ACC112 (cell line): ENCODE results near the gene WWOX.

Source experiments
- H2AFZ ChIP-seq: fragments of 200-600 bp; sonication (generic); one replicate; pipeline ENCODE4 v1.6.0; 2017; ENCODE audit warnings: antibody characterized with exemption, low read length; ENCODE audit not compliant: unreplicated experiment
- H3K27ac ChIP-seq: fragments of 200-600 bp; sonication (generic); 2 replicates; pipeline ENCODE4 v1.5.1; 2014; ENCODE audit warnings: low read depth, mild to moderate bottlenecking, antibody characterized with exemption, low read length, moderate library complexity
- H3K27me3 ChIP-seq: fragments of 200-600 bp; sonication (generic); 2 replicates; pipeline ENCODE4 v1.6.1; 2014; ENCODE audit warnings: mild to moderate bottlenecking, antibody characterized with exemption, low read length, moderate library complexity, mixed read lengths; ENCODE audit not compliant: insufficient read depth
- H3K36me3 ChIP-seq: fragments of 200-600 bp; sonication (generic); 2 replicates; pipeline ENCODE4 v1.6.1; 2016; ENCODE audit warnings: mild to moderate bottlenecking, antibody characterized with exemption, low read length, moderate library complexity, mixed read lengths; ENCODE audit not compliant: insufficient read depth
- H3K4me1 ChIP-seq: fragments of 200-600 bp; sonication (generic); one replicate; pipeline ENCODE4 v1.6.1; 2016; ENCODE audit warnings: low read length, mixed read lengths; ENCODE audit not compliant: insufficient read depth, unreplicated experiment, control insufficient read depth
- H3K4me3 ChIP-seq: fragments of 200-600 bp; sonication (generic); 2 replicates; pipeline ENCODE4 v1.5.1; 2014; ENCODE audit warnings: mild to moderate bottlenecking, low read depth, low read length
- H3K79me2 ChIP-seq: fragments of 200-600 bp; sonication (generic); one replicate; pipeline ENCODE4 v1.6.0; 2016; ENCODE audit warnings: low read length; ENCODE audit not compliant: control insufficient read depth, unreplicated experiment, insufficient read depth

Gene WWOX

DNA sequence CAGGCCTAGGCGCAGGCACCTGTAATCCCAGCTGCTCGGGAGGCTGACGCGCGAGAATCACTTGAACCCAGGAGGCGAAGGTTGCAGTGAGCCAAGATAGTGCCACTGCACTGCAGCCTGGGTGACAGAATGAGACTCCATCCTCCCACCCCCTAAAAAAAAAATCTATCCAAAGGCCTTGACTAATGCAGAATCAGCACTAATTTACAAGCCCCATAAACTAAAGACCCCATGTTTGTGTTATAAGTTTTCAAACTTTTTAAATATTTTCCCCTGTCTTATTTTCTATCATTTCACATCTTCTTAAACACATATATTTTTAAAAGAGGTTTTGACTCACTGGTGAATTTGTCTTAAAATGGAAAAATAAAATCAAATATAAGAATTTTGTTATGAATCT is 713.1 kb downstream of the WWOX start:
- no peaks in the 10 kb centered on the region for H3K4me1 ChIP-seq
- H3K27me3 ChIP-seq: no peaks in the 10 kb centered on the region
- no peaks in the 10 kb centered on the region for H3K36me3 ChIP-seq
- no peak overlapping the region for H3K4me3 ChIP-seq
- H2AFZ ChIP-seq: no peak overlapping the region
- no peak overlapping the region for H3K27ac ChIP-seq
- H3K79me2 ChIP-seq: no peaks in the 10 kb centered on the region

DNA sequence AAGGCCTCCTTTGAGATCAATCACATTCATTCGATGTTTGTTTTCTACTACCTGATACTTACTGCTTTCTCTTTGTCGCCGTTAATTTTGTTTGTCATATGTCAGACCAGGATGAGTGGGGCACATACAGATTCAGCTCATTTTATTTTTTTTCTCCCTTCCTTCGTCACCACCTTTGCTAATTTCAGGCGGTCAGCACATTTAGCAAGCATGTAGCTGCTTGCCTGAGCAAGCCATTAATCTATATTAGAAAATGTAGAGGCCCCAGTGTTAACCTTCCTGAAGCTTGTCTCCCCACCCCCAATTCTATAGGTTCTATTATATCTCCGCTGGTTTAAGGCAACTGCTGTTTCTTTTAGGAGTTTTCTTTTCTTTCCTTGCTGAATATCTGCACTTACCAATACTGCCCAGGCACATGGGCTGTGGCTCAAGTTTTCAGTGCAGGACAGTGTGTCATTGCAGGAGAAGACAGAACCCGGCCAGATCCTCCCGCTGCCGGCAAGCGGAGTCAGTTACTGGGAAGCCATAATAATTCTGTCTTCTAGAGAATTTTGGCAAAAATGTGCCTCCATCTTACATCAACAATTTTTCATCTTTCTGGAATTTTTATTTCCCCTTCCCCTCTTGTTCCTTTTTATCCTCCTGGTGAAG is 714.3 kb downstream of the WWOX start:
- Histone ChIP-seq H3K79me2 (no peaks in the 10 kb centered on the region), H3K27ac (no peak overlapping the region), H3K27me3 (no peaks in the 10 kb centered on the region), H3K4me1 (no peaks in the 10 kb centered on the region), H2AFZ (no peak overlapping the region), H3K36me3 (no peaks in the 10 kb centered on the region), H3K4me3 (no peak overlapping the region)

DNA sequence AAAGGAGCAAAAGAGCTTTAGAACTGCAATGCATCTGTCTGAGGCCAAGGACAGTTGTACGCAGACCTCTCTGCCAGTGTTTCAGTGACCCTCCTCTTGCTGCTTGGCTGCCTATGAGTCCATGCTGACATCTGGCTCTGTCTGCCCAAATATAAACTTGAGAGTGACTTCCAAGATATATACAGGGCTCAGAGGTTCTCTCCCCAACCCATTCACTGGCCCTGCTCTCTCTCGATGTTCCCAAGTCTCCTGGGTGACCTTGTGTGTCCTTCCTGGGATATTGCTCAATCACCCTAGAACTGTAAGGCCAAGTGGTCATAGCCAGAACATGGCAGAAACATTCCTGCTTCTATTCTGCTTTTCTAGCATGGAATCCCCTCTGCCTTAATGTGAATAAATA is 716.3 kb downstream of the WWOX start:
- Histone ChIP-seq H3K27ac (no peak overlapping the region), H2AFZ (no peak overlapping the region), H3K4me3 (no peak overlapping the region), H3K4me1 (no peaks in the 10 kb centered on the region), H3K27me3 (no peaks in the 10 kb centered on the region), H3K36me3 (no peaks in the 10 kb centered on the region), H3K79me2 (no peaks in the 10 kb centered on the region)

DNA sequence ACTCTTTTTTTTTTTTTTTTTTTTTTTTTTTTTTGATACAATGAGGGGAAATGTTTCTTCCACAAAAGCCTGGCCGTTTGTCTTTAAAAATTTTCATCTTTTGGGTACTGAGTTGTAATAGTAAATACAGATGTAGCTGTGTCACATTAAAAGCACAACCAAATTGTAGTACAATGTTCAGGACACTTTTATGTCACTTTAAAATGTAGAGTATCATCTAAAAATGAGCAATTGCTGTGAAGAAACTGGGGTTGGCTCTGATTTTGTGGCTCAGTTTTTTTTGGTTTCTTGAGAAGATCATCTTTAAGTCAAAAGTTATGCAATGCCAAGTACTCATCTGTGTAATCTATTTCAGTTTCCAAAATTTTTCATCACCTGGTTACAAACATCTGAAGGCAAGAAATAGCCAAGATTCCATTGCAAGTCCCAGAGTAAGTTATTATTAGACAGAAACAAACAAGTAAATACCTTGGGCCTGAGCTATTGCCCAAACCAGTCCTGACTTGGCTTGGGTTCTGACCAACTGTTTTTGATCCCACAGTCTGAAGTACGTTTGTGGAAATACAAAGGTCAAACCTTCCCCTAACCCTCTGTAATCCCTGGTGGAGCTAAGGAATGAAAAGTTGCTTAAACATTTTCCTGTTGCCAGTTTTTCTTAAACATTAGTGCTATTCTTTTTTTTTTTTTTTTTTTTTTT is 717.2 kb downstream of the WWOX start:
- no peaks in the 10 kb centered on the region for H3K36me3 ChIP-seq
- H3K4me1 ChIP-seq: no peaks in the 10 kb centered on the region
- no peaks in the 10 kb centered on the region for H3K27me3 ChIP-seq
- no peaks in the 10 kb centered on the region for H3K79me2 ChIP-seq
- H3K4me3 ChIP-seq: no peak overlapping the region
- H2AFZ ChIP-seq: no peak overlapping the region
- no peak overlapping the region for H3K27ac ChIP-seq

DNA sequence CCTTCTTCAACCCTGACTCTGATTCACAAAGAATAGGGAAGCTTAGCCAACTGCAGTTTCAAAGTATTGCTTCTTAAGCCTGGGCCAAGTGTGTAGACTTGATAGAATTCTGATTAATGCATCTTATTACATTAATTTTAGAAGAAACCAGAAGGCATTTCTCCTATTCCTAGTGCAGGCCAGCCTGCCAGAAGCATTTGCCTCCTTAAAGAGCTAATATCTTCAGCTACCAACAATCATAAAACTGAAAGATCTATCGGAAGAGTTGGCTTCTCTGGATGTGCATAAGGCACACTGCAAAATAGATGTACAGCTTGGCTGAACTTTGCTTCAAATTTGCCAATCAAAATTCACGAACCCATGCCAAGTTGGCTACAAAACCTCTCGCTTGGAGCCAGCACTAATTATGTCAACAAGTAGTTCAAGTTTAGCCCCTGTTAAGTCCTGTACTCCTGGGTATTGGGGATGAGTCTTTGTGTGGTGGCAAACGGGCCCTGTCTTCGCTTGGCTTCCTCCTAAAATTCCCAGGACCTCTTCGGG is 717.8 kb downstream of the WWOX start:
- Histone ChIP-seq H3K4me1 (no peaks in the 10 kb centered on the region), H3K27ac (no peak overlapping the region)

DNA sequence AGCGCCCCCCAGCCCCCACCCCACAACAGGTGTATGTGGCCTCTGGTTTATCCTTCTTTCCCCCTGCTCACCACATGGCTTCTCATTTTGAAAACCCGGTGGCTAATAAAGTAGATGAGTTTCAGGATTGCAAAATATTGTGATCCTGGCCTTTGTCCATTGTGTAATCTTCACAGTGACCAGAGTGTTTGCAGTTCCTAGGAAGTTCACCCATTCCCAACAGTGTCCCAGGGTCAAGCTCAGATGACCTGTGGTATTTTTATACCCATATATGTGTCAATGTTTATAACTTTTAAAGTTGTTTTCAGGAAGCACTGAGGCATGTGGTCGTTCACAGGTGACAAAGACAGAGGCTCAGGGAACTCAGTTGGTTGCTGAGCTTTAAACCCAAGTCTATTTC is 721.9 kb downstream of the WWOX start:
- Histone ChIP-seq H2AFZ (no peak overlapping the region), H3K27me3 (no peaks in the 10 kb centered on the region), H3K4me3 (no peak overlapping the region), H3K27ac (no peak overlapping the region), H3K4me1 (no peaks in the 10 kb centered on the region), H3K36me3 (no peaks in the 10 kb centered on the region), H3K79me2 (no peaks in the 10 kb centered on the region)

More for the DNA sequence above, 717.8 kb downstream of the WWOX start:
- Histone ChIP-seq H3K79me2 (no peaks in the 10 kb centered on the region), H3K4me3 (no peak overlapping the region), H2AFZ (no peak overlapping the region), H3K36me3 (no peaks in the 10 kb centered on the region), H3K27me3 (no peaks in the 10 kb centered on the region)

DNA sequence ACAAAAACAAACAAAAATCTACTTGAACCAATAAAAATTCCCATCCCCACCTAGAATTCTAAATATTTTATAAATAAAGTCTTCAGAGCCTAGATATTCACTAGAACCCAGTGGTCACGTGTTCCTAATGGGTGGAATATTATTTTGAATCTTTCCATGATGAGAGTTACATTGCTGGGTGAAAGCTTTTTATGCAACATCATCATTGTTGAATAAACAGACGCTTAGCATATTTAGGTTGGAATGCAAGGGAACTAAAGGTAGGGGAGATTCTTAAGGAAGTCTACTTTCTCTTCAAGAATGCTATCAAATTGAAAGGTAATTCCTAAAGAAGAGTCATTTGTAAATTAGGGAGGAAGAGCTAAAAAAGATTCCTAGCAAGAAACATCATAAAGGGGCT is 723.1 kb downstream of the WWOX start:
- Histone ChIP-seq H3K27me3 (no peaks in the 10 kb centered on the region), H3K36me3 (no peaks in the 10 kb centered on the region), H3K4me3 (no peak overlapping the region), H3K27ac (no peak overlapping the region), H3K4me1 (no peaks in the 10 kb centered on the region), H2AFZ (no peak overlapping the region), H3K79me2 (no peaks in the 10 kb centered on the region)

DNA sequence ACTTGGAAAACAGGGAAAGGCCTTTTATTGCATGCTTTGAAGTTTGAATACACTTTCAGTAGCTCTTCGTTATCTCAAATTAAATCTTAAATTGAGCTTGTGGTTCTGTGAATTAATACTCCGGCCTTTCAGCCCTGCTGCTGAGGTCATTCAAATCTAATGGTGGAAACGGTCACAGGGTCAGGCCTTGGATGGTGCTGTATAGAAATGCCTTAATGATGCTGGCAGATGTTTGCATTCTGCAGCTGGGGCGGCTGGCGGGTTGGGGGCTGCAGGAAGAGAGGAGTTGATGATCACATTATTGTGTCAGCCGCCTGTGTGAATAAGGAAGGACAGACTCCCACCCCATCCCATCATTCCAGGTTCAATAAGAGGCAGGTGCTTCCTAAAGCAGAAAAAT is 723.6 kb downstream of the WWOX start:
- no peak overlapping the region for H2AFZ ChIP-seq
- H3K27ac ChIP-seq: no peak overlapping the region
- H3K4me3 ChIP-seq: no peak overlapping the region
- no peaks in the 10 kb centered on the region for H3K4me1 ChIP-seq
- H3K27me3 ChIP-seq: no peaks in the 10 kb centered on the region
- H3K79me2 ChIP-seq: no peaks in the 10 kb centered on the region
- no peaks in the 10 kb centered on the region for H3K36me3 ChIP-seq

DNA sequence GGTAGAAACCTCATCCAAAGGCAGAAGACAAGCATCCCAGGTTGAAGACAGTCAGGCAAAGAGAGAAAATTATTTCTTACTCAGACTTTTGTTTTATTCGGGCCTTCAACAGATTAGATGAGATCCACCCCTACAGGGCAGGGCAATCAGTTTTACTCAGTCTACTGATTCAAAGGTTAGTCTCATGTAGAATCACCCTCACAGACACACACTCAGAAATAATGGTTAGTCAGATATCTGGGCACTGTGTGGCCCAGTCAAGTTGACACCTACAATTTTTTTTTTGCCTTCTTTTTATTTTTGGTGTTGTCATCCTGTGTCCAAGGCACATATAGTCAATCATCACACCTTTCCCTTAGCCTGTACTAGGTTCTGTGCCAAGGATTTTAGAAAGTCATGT is 729.8 kb downstream of the WWOX start:
- H3K4me1 ChIP-seq: no peaks in the 10 kb centered on the region
- H2AFZ ChIP-seq: no peak overlapping the region
- no peak overlapping the region for H3K27ac ChIP-seq
- H3K79me2 ChIP-seq: no peaks in the 10 kb centered on the region
- no peaks in the 10 kb centered on the region for H3K36me3 ChIP-seq
- no peaks in the 10 kb centered on the region for H3K27me3 ChIP-seq
- H3K4me3 ChIP-seq: no peak overlapping the region

DNA sequence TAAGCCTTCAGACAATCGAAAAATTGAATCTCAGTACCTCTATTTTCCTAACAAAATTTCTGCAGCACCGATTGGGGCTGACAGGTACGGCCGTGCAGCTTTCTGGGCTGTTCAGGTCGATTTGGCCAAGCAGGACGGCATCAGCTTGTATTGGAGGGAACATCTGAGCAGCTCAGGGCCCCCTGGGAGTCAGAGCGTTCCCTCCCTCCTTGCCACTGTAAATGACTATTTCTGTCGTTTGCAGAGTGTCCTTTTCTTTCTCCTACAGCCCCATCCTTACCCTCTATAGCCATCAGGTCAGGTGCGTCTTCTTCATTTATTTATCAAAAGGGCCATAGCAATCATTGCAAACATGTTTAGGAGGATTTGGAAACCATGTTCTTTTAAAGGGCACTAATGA is 731.1 kb downstream of the WWOX start:
- Histone ChIP-seq H3K4me3 (no peak overlapping the region), H3K79me2 (no peaks in the 10 kb centered on the region), H3K4me1 (no peaks in the 10 kb centered on the region), H3K36me3 (no peaks in the 10 kb centered on the region), H3K27ac (no peak overlapping the region), H3K27me3 (no peaks in the 10 kb centered on the region), H2AFZ (no peak overlapping the region)

DNA sequence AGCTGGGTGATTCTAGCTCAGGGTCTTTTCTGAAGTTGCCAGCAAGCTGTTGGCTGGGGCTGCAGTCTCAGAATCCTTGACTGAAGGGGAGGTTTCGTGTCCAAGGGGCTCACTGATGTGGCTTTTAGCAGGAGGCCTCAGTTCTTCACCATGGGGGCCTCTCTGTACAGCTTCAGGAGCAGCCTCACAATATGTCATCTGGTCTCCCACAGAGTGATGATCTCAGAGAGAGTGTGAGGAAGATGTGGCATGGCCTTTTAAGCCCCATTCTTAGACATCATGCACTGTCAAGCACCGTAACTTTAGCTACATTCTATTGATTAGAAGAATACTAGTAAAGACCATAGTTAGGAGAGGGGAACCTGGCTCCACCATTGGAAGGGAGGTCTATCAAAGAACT is 732.6 kb downstream of the WWOX start:
- no peaks in the 10 kb centered on the region for H3K4me1 ChIP-seq
- no peak overlapping the region for H3K4me3 ChIP-seq
- H3K79me2 ChIP-seq: no peaks in the 10 kb centered on the region
- H2AFZ ChIP-seq: no peak overlapping the region
- H3K36me3 ChIP-seq: no peaks in the 10 kb centered on the region
- H3K27me3 ChIP-seq: no peaks in the 10 kb centered on the region
- H3K27ac ChIP-seq: no peak overlapping the region
